ENCODE data around the gene EFHD2.

EFHD2 gene

GRCh38 chr1:15408890-15409387 is 749 bp upstream of the EFHD2 start:
- no peak for TF ChIP-seq CTCF (IDR thresholded peaks at IDR 0.05; ENCODE audit: borderline replicate concordance, insufficient read depth, low read depth, low read length)
- peak overlapping the region; percentile 83 for H3K4me3 ChIP-seq (ENCODE audit: low read depth, low read length)

GRCh38 chr1:15410223-15410883 is 665 bp downstream of the EFHD2 start:
- no peak for TF ChIP-seq CTCF (IDR thresholded peaks at IDR 0.05; ENCODE audit: borderline replicate concordance, insufficient read depth, low read depth, low read length)
- H3K4me3 ChIP-seq (ENCODE audit: low read depth, low read length) = peak overlapping the region; percentile 83

- peak overlapping the region; percentile 83 for H3K4me3 ChIP-seq (ENCODE audit: low read depth, low read length)
- TF ChIP-seq CTCF (IDR thresholded peaks at IDR 0.05; ENCODE audit: borderline replicate concordance, insufficient read depth, low read depth, low read length) = no peak
These were observed 1.2 kb downstream of the EFHD2 start for GRCh38 chr1:15410884-15411245.

GRCh38 chr1:15411593-15412137 is 2.0 kb downstream of the EFHD2 start:
- peak overlapping the region; percentile 83 for H3K4me3 ChIP-seq (ENCODE audit: low read depth, low read length)

GRCh38 chr1:15412175-15412800 is 2.6 kb downstream of the EFHD2 start:
- H3K4me3 ChIP-seq (ENCODE audit: low read depth, low read length) = peak overlapping the region; percentile 83
- TF ChIP-seq CTCF (IDR thresholded peaks at IDR 0.05; ENCODE audit: borderline replicate concordance, insufficient read depth, low read depth, low read length) = no peak

More at GRCh38 chr1:15411593-15412137, 2.0 kb downstream of the EFHD2 start:
- no peak for TF ChIP-seq CTCF (IDR thresholded peaks at IDR 0.05; ENCODE audit: borderline replicate concordance, insufficient read depth, low read depth, low read length)

- no peak for TF ChIP-seq CTCF (IDR thresholded peaks at IDR 0.05; ENCODE audit: borderline replicate concordance, insufficient read depth, low read depth, low read length)
- H3K4me3 ChIP-seq (ENCODE audit: low read depth, low read length) = no peak overlapping the region
These were observed 3.2 kb downstream of the EFHD2 start for GRCh38 chr1:15412843-15413242.
